GM06990 (cell line): ENCODE measurements around the gene PTGER1.

ENCODE experiments used
- DNase-seq: peaks from one replicate; pipeline ENCODE4 v3.0.0-alpha.2; 2011; ENCODE audit not compliant: insufficient read length; ENCODE audit errors: extremely low read depth
- H3K27me3 ChIP-seq: replicated peaks from 2 replicates; pipeline ENCODE4 v1.6.0; 2011; ENCODE audit warnings: low read length; ENCODE audit not compliant: control insufficient read depth, insufficient read depth
- H3K36me3 ChIP-seq: 2 replicates; pipeline ENCODE4 v1.5.1; 2011; ENCODE audit warnings: low read length; ENCODE audit not compliant: control insufficient read depth, insufficient read depth
- H3K4me3 ChIP-seq: replicated peaks from 2 replicates; pipeline ENCODE4 v1.5.1; 2011; ENCODE audit warnings: low read depth, mild to moderate bottlenecking, control low read depth, low read length
- CTCF ChIP-seq: IDR thresholded peaks from 2 replicates; pipeline ENCODE4 v1.5.1; 2011; ENCODE audit warnings: low read length, control low read depth, mild to moderate bottlenecking, inconsistent platforms; ENCODE audit not compliant: insufficient read depth, poor library complexity, severe bottlenecking

PTGER1 gene

DNA sequence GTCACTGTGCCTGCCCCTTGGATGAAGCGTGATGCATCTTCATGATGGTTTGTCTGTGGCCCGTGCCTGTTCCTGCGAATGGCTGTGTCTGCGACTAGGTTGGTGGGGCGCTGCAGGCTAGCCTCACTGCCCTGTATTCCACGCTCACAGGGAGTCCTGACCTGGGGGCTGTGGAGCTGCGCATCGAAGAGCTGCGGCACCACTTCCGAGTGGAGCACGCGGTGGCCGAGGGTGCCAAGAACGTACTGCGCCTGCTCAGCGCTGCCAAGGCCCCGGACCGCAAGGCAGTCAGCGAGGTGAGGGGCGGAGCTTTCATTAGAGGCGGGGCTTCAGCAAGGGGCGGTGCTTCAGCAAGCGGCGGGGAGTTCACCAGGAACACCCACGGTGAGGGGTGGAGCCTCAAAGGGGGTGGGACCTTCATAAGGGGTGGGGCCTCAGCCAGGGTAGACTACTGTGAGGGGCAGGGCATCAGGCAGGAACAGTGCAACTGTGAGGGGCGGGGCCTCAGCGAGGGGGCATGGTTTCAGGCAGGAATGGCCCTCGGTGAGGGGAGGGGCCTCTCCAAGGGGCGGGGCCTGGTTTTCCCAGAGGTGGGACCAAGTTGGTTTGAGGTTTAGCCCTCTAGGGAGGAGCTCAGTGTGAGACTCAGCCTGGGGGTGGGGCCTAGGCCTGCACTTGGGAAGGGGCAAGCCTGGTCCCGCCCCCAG, 24.8 kb downstream of the PTGER1 start:
- H3K27me3 ChIP-seq = no peaks in the 10 kb centered on the region
- peak; percentile 64 for DNase-seq
- no peak for TF ChIP-seq CTCF
- H3K4me3 ChIP-seq = no peak overlapping the region
- peaks cover 34% of the 10 kb centered on the region for H3K36me3 ChIP-seq

DNA sequence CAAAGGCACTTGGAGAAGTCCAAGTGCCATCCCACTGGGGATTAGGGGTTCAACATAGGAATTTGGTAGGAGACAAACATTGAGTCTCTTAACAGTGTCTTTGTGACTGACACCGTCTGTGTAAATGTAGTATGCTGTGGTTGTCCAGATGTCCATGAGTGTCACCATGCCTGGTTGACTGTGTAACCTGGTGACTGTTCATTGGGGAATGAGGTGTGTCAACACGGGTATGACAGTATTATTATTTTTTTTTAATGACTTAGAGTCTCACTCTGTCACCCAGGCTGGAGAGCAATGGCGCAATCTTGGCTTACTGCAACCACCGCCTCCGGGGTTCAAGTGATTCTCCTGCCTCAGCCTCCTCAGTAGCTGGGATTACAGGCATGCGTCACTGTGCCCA, 25.8 kb downstream of the PTGER1 start:
- H3K4me3 ChIP-seq = no peak overlapping the region
- no peak for TF ChIP-seq CTCF
- DNase-seq = no peak
- no peaks in the 10 kb centered on the region for H3K27me3 ChIP-seq
- peaks cover 37% of the 10 kb centered on the region for H3K36me3 ChIP-seq

GRCh38 chr19:14446336-14447036, 28.7 kb downstream of the PTGER1 start:
- TF ChIP-seq CTCF = no peak
- H3K36me3 ChIP-seq = peaks cover 53% of the 10 kb centered on the region

DNA sequence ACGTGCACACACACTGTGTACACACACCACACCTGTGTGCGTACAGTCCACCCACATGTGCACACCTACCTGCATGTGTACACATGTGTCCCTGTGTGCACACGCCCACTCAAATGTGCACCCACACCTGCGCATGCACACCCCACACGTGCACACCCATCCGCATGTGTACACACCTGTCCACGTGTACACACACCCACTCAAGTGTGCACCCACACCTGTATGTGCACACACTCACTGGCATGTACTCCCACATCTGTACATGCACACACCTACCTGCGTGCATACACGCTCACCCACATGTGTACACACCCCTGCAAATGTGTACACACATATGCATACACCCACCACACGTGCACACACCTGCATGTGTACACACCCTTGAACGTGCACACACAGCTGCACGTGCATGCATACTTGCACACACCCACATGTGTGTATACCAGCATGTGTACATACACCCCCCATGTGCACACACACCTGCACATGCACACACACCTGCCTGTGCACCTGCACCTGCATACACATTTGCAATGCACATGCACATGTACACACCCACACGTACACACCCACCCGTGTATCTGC, 31.4 kb downstream of the PTGER1 start:
- no peak for TF ChIP-seq CTCF
- Histone ChIP-seq H3K36me3 (peaks cover 39% of the 10 kb centered on the region), H3K27me3 (no peaks in the 10 kb centered on the region), H3K4me3 (no peak overlapping the region)
- DNase-seq = no peak

More at GRCh38 chr19:14446336-14447036, 28.7 kb downstream of the PTGER1 start:
- Histone ChIP-seq H3K4me3 (no peak overlapping the region), H3K27me3 (no peaks in the 10 kb centered on the region)
- DNase-seq = no peak

GRCh38 chr19:14442891-14443631, 32.1 kb downstream of the PTGER1 start:
- no peak for DNase-seq
- no peaks in the 10 kb centered on the region for H3K27me3 ChIP-seq
- H3K36me3 ChIP-seq = peaks cover 34% of the 10 kb centered on the region
- no peak for TF ChIP-seq CTCF
- H3K4me3 ChIP-seq = no peak overlapping the region
